GM23338 (cell line): ENCODE measurements around the gene REEP6. TPM values are rescaled to one million over a fixed set of nuclear protein-coding genes. Genes with fewer than 3 reads are reported as not detected.

Experiments used
- ATAC-seq: fragments of 200-7000 bp; cut with Tn5 transposase; 3 replicates; pipeline ENCODE4 v1.9.1; 2020
- DNase-seq: peaks from one replicate; pipeline ENCODE4 v3.0.0-alpha.2; 2015; ENCODE audit warnings: low spot score
- H2AFZ ChIP-seq: fragments of 200-600 bp; sonication (generic); 2 replicates; pipeline ENCODE4 v1.8.0; 2016; ENCODE audit warnings: antibody characterized with exemption, mild to moderate bottlenecking, moderate library complexity
- H3F3A ChIP-seq: fragments of 200-600 bp; sonication (generic); replicated peaks from 2 replicates; pipeline ENCODE4 v1.8.0; 2017; ENCODE audit warnings: antibody characterized with exemption, mixed run types, low read depth
- H3K27ac ChIP-seq: fragments of 200-600 bp; sonication (generic); 2 replicates; pipeline ENCODE4 v1.6.1; 2016; ENCODE audit warnings: low read depth
- H3K27me3 ChIP-seq: fragments of 200-600 bp; sonication (generic); 2 replicates; pipeline ENCODE4 v1.8.0; 2016; ENCODE audit warnings: mild to moderate bottlenecking, mixed run types, moderate library complexity; ENCODE audit not compliant: insufficient read depth
- H3K36me3 ChIP-seq: fragments of 200-600 bp; sonication (generic); 2 replicates; pipeline ENCODE4 v1.8.0; 2016; ENCODE audit warnings: mild to moderate bottlenecking; ENCODE audit not compliant: insufficient read depth
- H3K4me1 ChIP-seq: fragments of 200-600 bp; sonication (generic); 2 replicates; pipeline ENCODE4 v1.8.0; 2016; ENCODE audit warnings: mild to moderate bottlenecking, moderate library complexity; ENCODE audit not compliant: insufficient read depth
- H3K4me2 ChIP-seq: fragments of 200-600 bp; sonication (generic); 2 replicates; pipeline ENCODE4 v1.7.1; 2017; ENCODE audit warnings: mixed run types
- H3K4me3 ChIP-seq: fragments of 200-600 bp; sonication (generic); 2 replicates; pipeline ENCODE4 v1.6.1; 2016; ENCODE audit warnings: mixed run types
- H3K79me2 ChIP-seq: fragments of 200-600 bp; sonication (generic); replicated peaks from 2 replicates; pipeline ENCODE4 v1.8.0; 2017; ENCODE audit warnings: mild to moderate bottlenecking; ENCODE audit not compliant: insufficient read depth
- H3K9me2 ChIP-seq: fragments of 200-600 bp; sonication (generic); 2 replicates; pipeline ENCODE4 v1.8.0; 2017; ENCODE audit not compliant: insufficient read depth
- H4K20me1 ChIP-seq: fragments of 200-600 bp; sonication (generic); replicated peaks from 2 replicates; pipeline ENCODE4 v1.8.0; 2017; ENCODE audit warnings: mild to moderate bottlenecking; ENCODE audit not compliant: insufficient read depth
- H3K27ac Mint-ChIP-seq: 2 replicates; pipeline ENCODE4 v1.8.0; 2020; ENCODE audit warnings: inconsistent platforms, mild to moderate bottlenecking, moderate library complexity, mixed read lengths
- H3K27me3 Mint-ChIP-seq: 3 replicates; pipeline ENCODE4 v1.8.0; 2022; ENCODE audit warnings: low read depth, mild to moderate bottlenecking, moderate library complexity, mixed read lengths, inconsistent platforms; ENCODE audit not compliant: insufficient read depth, poor library complexity
- H3K36me3 Mint-ChIP-seq: 3 replicates; pipeline ENCODE4 v1.8.0; 2021; ENCODE audit warnings: low read depth, mild to moderate bottlenecking, inconsistent platforms, moderate library complexity, mixed read lengths
- H3K4me1 Mint-ChIP-seq: 3 replicates; pipeline ENCODE4 v1.8.0; 2020; ENCODE audit warnings: mild to moderate bottlenecking, inconsistent platforms, mixed read lengths
- H3K4me3 Mint-ChIP-seq: 3 replicates; pipeline ENCODE4 v1.8.0; 2021; ENCODE audit warnings: moderate library complexity, mild to moderate bottlenecking, inconsistent platforms, mixed read lengths
- H3K9me3 Mint-ChIP-seq: 3 replicates; pipeline ENCODE4 v1.8.0; 2020; ENCODE audit warnings: moderate library complexity, mild to moderate bottlenecking, inconsistent platforms, mixed read lengths
- CREB1 ChIP-seq: fragments of 250-450 bp; sonication (Bioruptor Pico); IDR thresholded peaks from 2 replicates; pipeline ENCODE4 v1.5.0; 2020; ENCODE audit warnings: low read depth, mild to moderate bottlenecking, moderate library complexity
- EZH2 ChIP-seq: fragments of 200-600 bp; sonication (generic); IDR thresholded peaks from one replicate; pipeline ENCODE4 v1.8.0; 2017; ENCODE audit warnings: antibody characterized with exemption, mild to moderate bottlenecking, low read depth; ENCODE audit not compliant: unreplicated experiment
- EZH2phosphoT487 ChIP-seq: fragments of 200-600 bp; sonication (generic); IDR thresholded peaks from one replicate; pipeline ENCODE4 v1.8.1; 2018; ENCODE audit warnings: antibody characterized with exemption; ENCODE audit not compliant: unreplicated experiment
- JUNB ChIP-seq: IDR thresholded peaks from one replicate; pipeline ENCODE4 v1.6.1; 2016; ENCODE audit warnings: antibody characterized with exemption; ENCODE audit not compliant: unreplicated experiment
- NANOG ChIP-seq: IDR thresholded peaks from 2 replicates; pipeline ENCODE4 v1.6.1; 2016; ENCODE audit warnings: antibody characterized with exemption, borderline replicate concordance
- POLR2AphosphoS5 ChIP-seq: IDR thresholded peaks from 2 replicates; pipeline ENCODE4 v1.6.1; 2016; ENCODE audit warnings: antibody characterized with exemption, low read depth
- STAT1 ChIP-seq: IDR thresholded peaks from one replicate; pipeline ENCODE4 v1.6.1; 2016; ENCODE audit warnings: antibody characterized with exemption; ENCODE audit not compliant: unreplicated experiment
- ZNF114 ChIP-seq: fragments of 250-450 bp; sonication (Bioruptor Pico); IDR thresholded peaks from 2 replicates; pipeline ENCODE4 v1.5.0; 2020; ENCODE audit warnings: mild to moderate bottlenecking, moderate library complexity
- ZNF331 ChIP-seq: fragments of 250-450 bp; sonication (Bioruptor Pico); IDR thresholded peaks from 2 replicates; pipeline ENCODE4 v1.5.0; 2020; ENCODE audit warnings: low read depth, mild to moderate bottlenecking, moderate library complexity
- polyA plus RNA-seq: library from polyadenylated mRNA; unstranded; fragments of >200 nt; fragmentation: Nextera tagmentation; extraction: Ambion mirVana; gene quantifications from 2 replicates; pipeline ENCODE4 v1.2.1, GENCODE V29; 2016
- total RNA-seq: library from RNA; depleted of rRNA; stranded (reverse); fragments of >200 nt; shearing (Covaris generic); gene quantifications from 2 replicates; pipeline ENCODE4 v1.2.3, GENCODE V29; 2014
- TF ChIP-seq, protein P1 (sequence below): fragments of 250-450 bp; sonication (Bioruptor Pico); IDR thresholded peaks from 2 replicates; pipeline ENCODE4 v1.5.0; 2020; ENCODE audit warnings: mild to moderate bottlenecking, moderate library complexity
- TF ChIP-seq, protein P2 (sequence below): IDR thresholded peaks from 2 replicates; pipeline ENCODE4 v1.6.1; 2016; ENCODE audit warnings: antibody characterized with exemption
- TF ChIP-seq, protein P3 (sequence below), 2 experiments: fragments of 200-600 bp in 1 of 2; sonication (generic) in 1 of 2; conservative IDR thresholded peaks; 2 replicates each; pipeline versions ENCODE4 v1.5.1 to v1.6.1; 2016 to 2017; ENCODE audit warnings: antibody characterized with exemption in 2 of 2, low read depth in 2 of 2, mild to moderate bottlenecking in 2 of 2, moderate library complexity in 1 of 2
- TF ChIP-seq, protein P4 (sequence below): IDR thresholded peaks from one replicate; pipeline ENCODE4 v1.6.1; 2018; ENCODE audit warnings: antibody characterized with exemption; ENCODE audit not compliant: unreplicated experiment

REEP6 gene
- total and polyA plus RNA-seq, 2 experiments from 2014 or later = 15.2 to 20.0 TPM

DNA sequence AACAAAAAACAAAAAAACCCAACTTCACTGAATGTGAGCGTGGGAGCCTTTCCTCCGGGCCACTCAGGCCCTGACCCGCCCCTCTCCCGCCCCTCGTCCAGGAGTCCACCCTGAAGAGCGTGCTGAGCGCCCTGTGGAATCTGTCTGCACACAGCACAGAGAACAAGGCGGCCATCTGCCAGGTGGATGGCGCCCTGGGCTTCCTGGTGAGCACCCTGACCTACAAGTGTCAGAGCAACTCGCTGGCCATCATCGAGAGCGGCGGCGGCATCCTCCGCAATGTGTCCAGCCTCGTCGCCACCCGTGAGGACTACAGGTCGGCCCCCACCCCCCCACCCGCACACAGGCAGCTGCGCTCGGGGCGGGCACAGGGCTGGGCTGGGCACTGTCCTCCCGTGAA lies 29.1 kb upstream of the REEP6 start:
- H2AFZ ChIP-seq = no peak overlapping the region
- H3K36me3 ChIP-seq = no peaks in the 10 kb centered on the region
- no peak overlapping the region for H3K4me3 ChIP-seq
- no peak for TF ChIP-seq POLR2AphosphoS5
- no peak for TF ChIP-seq ZNF331 (CRISPR knock-in tag)
- TF ChIP-seq NANOG = no peak
- TF ChIP-seq, protein P1, sequence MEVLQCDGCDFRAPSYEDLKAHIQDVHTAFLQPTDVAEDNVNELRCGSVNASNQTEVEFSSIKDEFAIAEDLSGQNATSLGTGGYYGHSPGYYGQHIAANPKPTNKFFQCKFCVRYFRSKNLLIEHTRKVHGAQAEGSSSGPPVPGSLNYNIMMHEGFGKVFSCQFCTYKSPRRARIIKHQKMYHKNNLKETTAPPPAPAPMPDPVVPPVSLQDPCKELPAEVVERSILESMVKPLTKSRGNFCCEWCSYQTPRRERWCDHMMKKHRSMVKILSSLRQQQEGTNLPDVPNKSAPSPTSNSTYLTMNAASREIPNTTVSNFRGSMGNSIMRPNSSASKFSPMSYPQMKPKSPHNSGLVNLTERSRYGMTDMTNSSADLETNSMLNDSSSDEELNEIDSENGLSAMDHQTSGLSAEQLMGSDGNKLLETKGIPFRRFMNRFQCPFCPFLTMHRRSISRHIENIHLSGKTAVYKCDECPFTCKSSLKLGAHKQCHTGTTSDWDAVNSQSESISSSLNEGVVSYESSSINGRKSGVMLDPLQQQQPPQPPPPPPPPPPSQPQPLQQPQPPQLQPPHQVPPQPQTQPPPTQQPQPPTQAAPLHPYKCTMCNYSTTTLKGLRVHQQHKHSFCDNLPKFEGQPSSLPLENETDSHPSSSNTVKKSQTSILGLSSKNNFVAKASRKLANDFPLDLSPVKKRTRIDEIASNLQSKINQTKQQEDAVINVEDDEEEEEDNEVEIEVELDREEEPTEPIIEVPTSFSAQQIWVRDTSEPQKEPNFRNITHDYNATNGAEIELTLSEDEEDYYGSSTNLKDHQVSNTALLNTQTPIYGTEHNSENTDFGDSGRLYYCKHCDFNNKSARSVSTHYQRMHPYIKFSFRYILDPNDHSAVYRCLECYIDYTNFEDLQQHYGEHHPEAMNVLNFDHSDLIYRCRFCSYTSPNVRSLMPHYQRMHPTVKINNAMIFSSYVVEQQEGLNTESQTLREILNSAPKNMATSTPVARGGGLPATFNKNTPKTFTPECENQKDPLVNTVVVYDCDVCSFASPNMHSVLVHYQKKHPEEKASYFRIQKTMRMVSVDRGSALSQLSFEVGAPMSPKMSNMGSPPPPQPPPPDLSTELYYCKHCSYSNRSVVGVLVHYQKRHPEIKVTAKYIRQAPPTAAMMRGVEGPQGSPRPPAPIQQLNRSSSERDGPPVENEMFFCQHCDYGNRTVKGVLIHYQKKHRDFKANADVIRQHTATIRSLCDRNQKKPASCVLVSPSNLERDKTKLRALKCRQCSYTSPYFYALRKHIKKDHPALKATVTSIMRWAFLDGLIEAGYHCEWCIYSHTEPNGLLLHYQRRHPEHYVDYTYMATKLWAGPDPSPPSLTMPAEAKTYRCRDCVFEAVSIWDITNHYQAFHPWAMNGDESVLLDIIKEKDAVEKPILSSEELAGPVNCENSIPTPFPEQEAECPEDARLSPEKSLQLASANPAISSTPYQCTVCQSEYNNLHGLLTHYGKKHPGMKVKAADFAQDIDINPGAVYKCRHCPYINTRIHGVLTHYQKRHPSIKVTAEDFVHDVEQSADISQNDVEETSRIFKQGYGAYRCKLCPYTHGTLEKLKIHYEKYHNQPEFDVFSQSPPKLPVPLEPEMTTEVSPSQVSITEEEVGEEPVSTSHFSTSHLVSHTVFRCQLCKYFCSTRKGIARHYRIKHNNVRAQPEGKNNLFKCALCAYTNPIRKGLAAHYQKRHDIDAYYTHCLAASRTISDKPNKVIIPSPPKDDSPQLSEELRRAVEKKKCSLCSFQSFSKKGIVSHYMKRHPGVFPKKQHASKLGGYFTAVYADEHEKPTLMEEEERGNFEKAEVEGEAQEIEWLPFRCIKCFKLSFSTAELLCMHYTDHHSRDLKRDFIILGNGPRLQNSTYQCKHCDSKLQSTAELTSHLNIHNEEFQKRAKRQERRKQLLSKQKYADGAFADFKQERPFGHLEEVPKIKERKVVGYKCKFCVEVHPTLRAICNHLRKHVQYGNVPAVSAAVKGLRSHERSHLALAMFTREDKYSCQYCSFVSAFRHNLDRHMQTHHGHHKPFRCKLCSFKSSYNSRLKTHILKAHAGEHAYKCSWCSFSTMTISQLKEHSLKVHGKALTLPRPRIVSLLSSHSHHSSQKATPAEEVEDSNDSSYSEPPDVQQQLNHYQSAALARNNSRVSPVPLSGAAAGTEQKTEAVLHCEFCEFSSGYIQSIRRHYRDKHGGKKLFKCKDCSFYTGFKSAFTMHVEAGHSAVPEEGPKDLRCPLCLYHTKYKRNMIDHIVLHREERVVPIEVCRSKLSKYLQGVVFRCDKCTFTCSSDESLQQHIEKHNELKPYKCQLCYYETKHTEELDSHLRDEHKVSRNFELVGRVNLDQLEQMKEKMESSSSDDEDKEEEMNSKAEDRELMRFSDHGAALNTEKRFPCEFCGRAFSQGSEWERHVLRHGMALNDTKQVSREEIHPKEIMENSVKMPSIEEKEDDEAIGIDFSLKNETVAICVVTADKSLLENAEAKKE (CRISPR knock-in tag) = no peak
- no peak for TF ChIP-seq ZNF114 (CRISPR knock-in tag)
- TF ChIP-seq JUNB = no peak
- TF ChIP-seq, protein P2, sequence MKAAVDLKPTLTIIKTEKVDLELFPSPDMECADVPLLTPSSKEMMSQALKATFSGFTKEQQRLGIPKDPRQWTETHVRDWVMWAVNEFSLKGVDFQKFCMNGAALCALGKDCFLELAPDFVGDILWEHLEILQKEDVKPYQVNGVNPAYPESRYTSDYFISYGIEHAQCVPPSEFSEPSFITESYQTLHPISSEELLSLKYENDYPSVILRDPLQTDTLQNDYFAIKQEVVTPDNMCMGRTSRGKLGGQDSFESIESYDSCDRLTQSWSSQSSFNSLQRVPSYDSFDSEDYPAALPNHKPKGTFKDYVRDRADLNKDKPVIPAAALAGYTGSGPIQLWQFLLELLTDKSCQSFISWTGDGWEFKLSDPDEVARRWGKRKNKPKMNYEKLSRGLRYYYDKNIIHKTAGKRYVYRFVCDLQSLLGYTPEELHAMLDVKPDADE = no peak
- TF ChIP-seq, protein P3, sequence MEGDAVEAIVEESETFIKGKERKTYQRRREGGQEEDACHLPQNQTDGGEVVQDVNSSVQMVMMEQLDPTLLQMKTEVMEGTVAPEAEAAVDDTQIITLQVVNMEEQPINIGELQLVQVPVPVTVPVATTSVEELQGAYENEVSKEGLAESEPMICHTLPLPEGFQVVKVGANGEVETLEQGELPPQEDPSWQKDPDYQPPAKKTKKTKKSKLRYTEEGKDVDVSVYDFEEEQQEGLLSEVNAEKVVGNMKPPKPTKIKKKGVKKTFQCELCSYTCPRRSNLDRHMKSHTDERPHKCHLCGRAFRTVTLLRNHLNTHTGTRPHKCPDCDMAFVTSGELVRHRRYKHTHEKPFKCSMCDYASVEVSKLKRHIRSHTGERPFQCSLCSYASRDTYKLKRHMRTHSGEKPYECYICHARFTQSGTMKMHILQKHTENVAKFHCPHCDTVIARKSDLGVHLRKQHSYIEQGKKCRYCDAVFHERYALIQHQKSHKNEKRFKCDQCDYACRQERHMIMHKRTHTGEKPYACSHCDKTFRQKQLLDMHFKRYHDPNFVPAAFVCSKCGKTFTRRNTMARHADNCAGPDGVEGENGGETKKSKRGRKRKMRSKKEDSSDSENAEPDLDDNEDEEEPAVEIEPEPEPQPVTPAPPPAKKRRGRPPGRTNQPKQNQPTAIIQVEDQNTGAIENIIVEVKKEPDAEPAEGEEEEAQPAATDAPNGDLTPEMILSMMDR (conservative IDR thresholded peaks at IDR 0.05; ENCODE audit: low read depth in 2 of 2) = no peak
- TF ChIP-seq CREB1 = no peak
- no peak for TF ChIP-seq EZH2
- TF ChIP-seq STAT1 = no peak
- no peak for TF ChIP-seq EZH2phosphoT487
- TF ChIP-seq, protein P4, sequence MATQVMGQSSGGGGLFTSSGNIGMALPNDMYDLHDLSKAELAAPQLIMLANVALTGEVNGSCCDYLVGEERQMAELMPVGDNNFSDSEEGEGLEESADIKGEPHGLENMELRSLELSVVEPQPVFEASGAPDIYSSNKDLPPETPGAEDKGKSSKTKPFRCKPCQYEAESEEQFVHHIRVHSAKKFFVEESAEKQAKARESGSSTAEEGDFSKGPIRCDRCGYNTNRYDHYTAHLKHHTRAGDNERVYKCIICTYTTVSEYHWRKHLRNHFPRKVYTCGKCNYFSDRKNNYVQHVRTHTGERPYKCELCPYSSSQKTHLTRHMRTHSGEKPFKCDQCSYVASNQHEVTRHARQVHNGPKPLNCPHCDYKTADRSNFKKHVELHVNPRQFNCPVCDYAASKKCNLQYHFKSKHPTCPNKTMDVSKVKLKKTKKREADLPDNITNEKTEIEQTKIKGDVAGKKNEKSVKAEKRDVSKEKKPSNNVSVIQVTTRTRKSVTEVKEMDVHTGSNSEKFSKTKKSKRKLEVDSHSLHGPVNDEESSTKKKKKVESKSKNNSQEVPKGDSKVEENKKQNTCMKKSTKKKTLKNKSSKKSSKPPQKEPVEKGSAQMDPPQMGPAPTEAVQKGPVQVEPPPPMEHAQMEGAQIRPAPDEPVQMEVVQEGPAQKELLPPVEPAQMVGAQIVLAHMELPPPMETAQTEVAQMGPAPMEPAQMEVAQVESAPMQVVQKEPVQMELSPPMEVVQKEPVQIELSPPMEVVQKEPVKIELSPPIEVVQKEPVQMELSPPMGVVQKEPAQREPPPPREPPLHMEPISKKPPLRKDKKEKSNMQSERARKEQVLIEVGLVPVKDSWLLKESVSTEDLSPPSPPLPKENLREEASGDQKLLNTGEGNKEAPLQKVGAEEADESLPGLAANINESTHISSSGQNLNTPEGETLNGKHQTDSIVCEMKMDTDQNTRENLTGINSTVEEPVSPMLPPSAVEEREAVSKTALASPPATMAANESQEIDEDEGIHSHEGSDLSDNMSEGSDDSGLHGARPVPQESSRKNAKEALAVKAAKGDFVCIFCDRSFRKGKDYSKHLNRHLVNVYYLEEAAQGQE = no peak
- 0 out of 2 replicates have a peak, but pooled peaks cover 7% of the 10 kb centered on the region for H3F3A ChIP-seq
- no peak for DNase-seq
- peaks cover 43% of the 10 kb centered on the region for H3K27me3 Mint-ChIP-seq
- H4K20me1 ChIP-seq = peaks cover 4% of the 10 kb centered on the region; the same call in 1 of the 2 replicates
- peaks cover 33% of the 10 kb centered on the region for H3K27me3 ChIP-seq
- H3K9me3 Mint-ChIP-seq = no peaks in the 10 kb centered on the region
- H3K9me2 ChIP-seq = no peaks in the 10 kb centered on the region
- no peak overlapping the region for H3K4me2 ChIP-seq
- no peaks in the 10 kb centered on the region for H3K79me2 ChIP-seq
- no peaks in the 10 kb centered on the region; the same call in 1 of the 2 replicates for H3K4me1 ChIP-seq
- no peak overlapping the region for H3K4me3 Mint-ChIP-seq
- H3K36me3 Mint-ChIP-seq = peaks cover 7% of the 10 kb centered on the region; the same call in 2 of the 3 replicates
- H3K27ac ChIP-seq = no peak overlapping the region
- no peak for ATAC-seq
- no peak overlapping the region for H3K27ac Mint-ChIP-seq
- peaks cover 4% of the 10 kb centered on the region; the same call in 2 of the 3 replicates for H3K4me1 Mint-ChIP-seq
